ENCODE data around the gene SH3GLB2. TPM values are rescaled to one million over a fixed set of nuclear protein-coding genes. Genes with fewer than 3 reads are reported as not detected.
"Not testable (repeated sequence)": the region's sequence is repeated elsewhere in the genome, so short reads cannot be mapped to it uniquely, and the experiment has no call there.

Gene SH3GLB2
- total and polyA plus RNA-seq, 2 donors from 2014 or later, result 118 to 128 TPM

DNA sequence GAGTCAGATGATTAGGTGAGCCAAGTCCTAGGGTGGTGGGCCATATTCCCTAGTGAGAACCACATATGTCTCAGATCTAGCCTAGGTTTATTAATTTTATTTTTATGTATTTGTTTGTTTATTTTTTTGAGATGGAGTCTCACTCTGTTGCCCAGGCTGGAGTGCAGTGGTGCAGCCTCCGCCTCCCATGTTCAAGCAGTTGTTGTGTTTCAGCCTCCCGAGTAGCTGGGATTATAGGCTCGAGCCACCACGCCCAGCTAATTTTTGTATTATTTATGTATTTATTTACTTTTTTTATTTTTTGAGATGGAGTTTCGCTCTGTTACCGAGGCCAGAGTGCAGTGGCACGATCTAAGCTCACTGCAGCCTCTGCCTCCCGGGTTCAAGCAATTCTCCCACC is 44.6 kb downstream of the SH3GLB2 start:
- Histone ChIP-seq H3K36me3 (ENCODE audit: control insufficient read depth in 2 of 3, insufficient read depth in 3 of 3, low read length in 3 of 3) (peaks cover 7 to 66% (median 48%) of the 10 kb centered on the region in 3 donors), H3K4me3 (ENCODE audit: low read length in 3 of 3) (no peak overlapping the region), H3K27ac (ENCODE audit: low read depth in 2 of 2, low read length in 2 of 2) (no peak overlapping the region), H3K9ac (ENCODE audit: low read length in 3 of 3) (no peak overlapping the region), H3K27me3 (ENCODE audit: control insufficient read depth, insufficient read depth, low read length) (no peaks in the 10 kb centered on the region), H3K4me1 (ENCODE audit: control insufficient read depth in 2 of 3, insufficient read depth in 2 of 3, low read depth in 1 of 3, low read length in 3 of 3) (no peaks in the 10 kb centered on the region), H3K9me3 (ENCODE audit: control insufficient read depth in 2 of 3, insufficient read depth in 1 of 3, low read length in 3 of 3) (no peaks in the 10 kb centered on the region)
- intact Hi-C loops (cut with DNase I), result no loop called here
- TF ChIP-seq, protein P1, sequence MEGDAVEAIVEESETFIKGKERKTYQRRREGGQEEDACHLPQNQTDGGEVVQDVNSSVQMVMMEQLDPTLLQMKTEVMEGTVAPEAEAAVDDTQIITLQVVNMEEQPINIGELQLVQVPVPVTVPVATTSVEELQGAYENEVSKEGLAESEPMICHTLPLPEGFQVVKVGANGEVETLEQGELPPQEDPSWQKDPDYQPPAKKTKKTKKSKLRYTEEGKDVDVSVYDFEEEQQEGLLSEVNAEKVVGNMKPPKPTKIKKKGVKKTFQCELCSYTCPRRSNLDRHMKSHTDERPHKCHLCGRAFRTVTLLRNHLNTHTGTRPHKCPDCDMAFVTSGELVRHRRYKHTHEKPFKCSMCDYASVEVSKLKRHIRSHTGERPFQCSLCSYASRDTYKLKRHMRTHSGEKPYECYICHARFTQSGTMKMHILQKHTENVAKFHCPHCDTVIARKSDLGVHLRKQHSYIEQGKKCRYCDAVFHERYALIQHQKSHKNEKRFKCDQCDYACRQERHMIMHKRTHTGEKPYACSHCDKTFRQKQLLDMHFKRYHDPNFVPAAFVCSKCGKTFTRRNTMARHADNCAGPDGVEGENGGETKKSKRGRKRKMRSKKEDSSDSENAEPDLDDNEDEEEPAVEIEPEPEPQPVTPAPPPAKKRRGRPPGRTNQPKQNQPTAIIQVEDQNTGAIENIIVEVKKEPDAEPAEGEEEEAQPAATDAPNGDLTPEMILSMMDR (IDR thresholded peaks at IDR 0.05; ENCODE audit: borderline replicate concordance, extremely low read depth, insufficient read depth), result no peak
- FAIRE-seq (no peak), DNase-seq (no peak)

GRCh38 chr9:128979111-128979510 is 49.0 kb downstream of the SH3GLB2 start:
- DNase-seq, result no peak
- no peak overlapping the region for H3K4me3 ChIP-seq (ENCODE audit: low read length in 3 of 3)

GRCh38 chr9:128972956-128973355 is 55.2 kb downstream of the SH3GLB2 start:
- Histone ChIP-seq H3K9ac (ENCODE audit: low read length in 3 of 3) (no peak overlapping the region), H3K27me3 (ENCODE audit: control insufficient read depth, insufficient read depth, low read length) (no peaks in the 10 kb centered on the region), H3K27ac (ENCODE audit: low read depth in 2 of 2, low read length in 2 of 2) (no peak overlapping the region), H3K4me3 (ENCODE audit: low read length in 3 of 3) (no peak overlapping the region), H3K36me3 (ENCODE audit: control insufficient read depth in 2 of 3, insufficient read depth in 3 of 3, low read length in 3 of 3) (peaks cover 7 to 27% (median 12%) of the 10 kb centered on the region in 3 donors), H3K4me1 (ENCODE audit: control insufficient read depth in 2 of 3, insufficient read depth in 2 of 3, low read depth in 1 of 3, low read length in 3 of 3) (no peaks in the 10 kb centered on the region), H3K9me3 (ENCODE audit: control insufficient read depth in 2 of 3, insufficient read depth in 1 of 3, low read length in 3 of 3) (no peaks in the 10 kb centered on the region)
- FAIRE-seq (no peak), DNase-seq (no peak)
- TF ChIP-seq, protein P1 (IDR thresholded peaks at IDR 0.05; ENCODE audit: borderline replicate concordance, extremely low read depth, insufficient read depth), result no peak
- intact Hi-C loops (cut with DNase I), result no loop called here

More at GRCh38 chr9:128979111-128979510, 49.0 kb downstream of the SH3GLB2 start:
- Histone ChIP-seq H3K27me3 (ENCODE audit: control insufficient read depth, insufficient read depth, low read length) (no peaks in the 10 kb centered on the region), H3K27ac (ENCODE audit: low read depth in 2 of 2, low read length in 2 of 2) (no peak overlapping the region), H3K9ac (ENCODE audit: low read length in 3 of 3) (no peak overlapping the region), H3K9me3 (ENCODE audit: control insufficient read depth in 2 of 3, insufficient read depth in 1 of 3, low read length in 3 of 3) (no peaks in the 10 kb centered on the region), H3K36me3 (ENCODE audit: control insufficient read depth in 2 of 3, insufficient read depth in 3 of 3, low read length in 3 of 3) (peaks cover 7 to 49% (median 20%) of the 10 kb centered on the region in 3 donors), H3K4me1 (ENCODE audit: control insufficient read depth in 2 of 3, insufficient read depth in 2 of 3, low read depth in 1 of 3, low read length in 3 of 3) (no peaks in the 10 kb centered on the region)
- intact Hi-C loops (cut with DNase I), result no loop called here
- no peak for FAIRE-seq
- TF ChIP-seq, protein P1 (IDR thresholded peaks at IDR 0.05; ENCODE audit: borderline replicate concordance, extremely low read depth, insufficient read depth), result no peak

GRCh38 chr9:128969491-128969890 is 58.6 kb downstream of the SH3GLB2 start:
- intact Hi-C loops (cut with DNase I), result no loop called here
- H3K27me3 ChIP-seq (ENCODE audit: control insufficient read depth, insufficient read depth, low read length), result no peaks in the 10 kb centered on the region
- no peaks in the 10 kb centered on the region for H3K9me3 ChIP-seq (ENCODE audit: control insufficient read depth in 2 of 3, insufficient read depth in 1 of 3, low read length in 3 of 3)
- DNase-seq, result no peak
- H3K4me3 ChIP-seq (ENCODE audit: low read length in 3 of 3), result no peak overlapping the region
- no peak overlapping the region for H3K27ac ChIP-seq (ENCODE audit: low read depth in 2 of 2, low read length in 2 of 2)
- no peaks in the 10 kb centered on the region for H3K4me1 ChIP-seq (ENCODE audit: control insufficient read depth in 2 of 3, insufficient read depth in 2 of 3, low read depth in 1 of 3, low read length in 3 of 3)
- no peak for FAIRE-seq
- TF ChIP-seq, protein P1 (IDR thresholded peaks at IDR 0.05; ENCODE audit: borderline replicate concordance, extremely low read depth, insufficient read depth), result no peak
- peaks cover 7 to 14% (median 12%) of the 10 kb centered on the region in 3 donors for H3K36me3 ChIP-seq (ENCODE audit: control insufficient read depth in 2 of 3, insufficient read depth in 3 of 3, low read length in 3 of 3)
- no peak overlapping the region for H3K9ac ChIP-seq (ENCODE audit: low read length in 3 of 3)

- intact Hi-C loops (cut with DNase I), result not testable (repeated sequence)
- H3K36me3 ChIP-seq (ENCODE audit: control insufficient read depth in 2 of 3, insufficient read depth in 3 of 3, low read length in 3 of 3), result peaks cover 0 to 16% (median 13%) of the 10 kb centered on the region in 3 donors
These were observed 66.7 kb downstream of the SH3GLB2 start for GRCh38 chr9:128961403-128961802.

More at GRCh38 chr9:128961403-128961802, 66.7 kb downstream of the SH3GLB2 start:
- FAIRE-seq; H3K4me1 ChIP-seq (ENCODE audit: control insufficient read depth in 2 of 3, insufficient read depth in 2 of 3, low read depth in 1 of 3, low read length in 3 of 3); H3K9me3 ChIP-seq (ENCODE audit: control insufficient read depth in 2 of 3, insufficient read depth in 1 of 3, low read length in 3 of 3); H3K4me3 ChIP-seq (ENCODE audit: low read length in 3 of 3); H3K27me3 ChIP-seq (ENCODE audit: control insufficient read depth, insufficient read depth, low read length); DNase-seq; H3K27ac ChIP-seq (ENCODE audit: low read depth in 2 of 2, low read length in 2 of 2); H3K9ac ChIP-seq (ENCODE audit: low read length in 3 of 3): not testable (repeated sequence)

Data from kidney (tissue), 14 donors.